SHP77 treated with DMSO at 0.1 percent for 48 hours (cell line): ENCODE results near the gene GJA4.
A peak's percentile ranks its signal among the peaks of the same experiment; 100 is the strongest.
"Not testable (repeated sequence)": the region's sequence is repeated elsewhere in the genome, so short reads cannot be mapped to it uniquely, and the experiment has no call there.

Experiments used
- DNase-seq: peaks from one replicate; lab custom pipeline; 2025; lab: John Stamatoyannopoulos, UW

GJA4 gene

DNA sequence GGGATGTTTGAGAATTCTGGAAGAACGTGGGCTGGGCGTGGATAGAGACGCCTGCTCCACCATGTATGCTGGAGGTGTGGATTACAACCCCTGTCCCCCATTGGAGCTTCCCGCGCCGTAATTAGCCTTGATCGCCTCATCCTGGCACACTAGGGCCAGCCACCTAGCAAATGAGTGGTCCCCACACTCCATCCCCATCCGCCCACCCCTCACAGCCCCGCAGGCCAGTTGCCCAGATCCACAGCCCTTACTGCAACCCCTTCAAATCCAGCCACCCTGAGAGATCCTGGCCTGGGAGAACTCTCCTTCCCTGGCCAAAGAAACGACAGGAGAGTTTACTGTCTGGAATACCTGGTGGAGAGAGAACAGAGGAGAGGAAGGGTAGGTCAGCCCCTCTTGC, 375 bp upstream of the GJA4 start:
- no peak for DNase-seq

DNA sequence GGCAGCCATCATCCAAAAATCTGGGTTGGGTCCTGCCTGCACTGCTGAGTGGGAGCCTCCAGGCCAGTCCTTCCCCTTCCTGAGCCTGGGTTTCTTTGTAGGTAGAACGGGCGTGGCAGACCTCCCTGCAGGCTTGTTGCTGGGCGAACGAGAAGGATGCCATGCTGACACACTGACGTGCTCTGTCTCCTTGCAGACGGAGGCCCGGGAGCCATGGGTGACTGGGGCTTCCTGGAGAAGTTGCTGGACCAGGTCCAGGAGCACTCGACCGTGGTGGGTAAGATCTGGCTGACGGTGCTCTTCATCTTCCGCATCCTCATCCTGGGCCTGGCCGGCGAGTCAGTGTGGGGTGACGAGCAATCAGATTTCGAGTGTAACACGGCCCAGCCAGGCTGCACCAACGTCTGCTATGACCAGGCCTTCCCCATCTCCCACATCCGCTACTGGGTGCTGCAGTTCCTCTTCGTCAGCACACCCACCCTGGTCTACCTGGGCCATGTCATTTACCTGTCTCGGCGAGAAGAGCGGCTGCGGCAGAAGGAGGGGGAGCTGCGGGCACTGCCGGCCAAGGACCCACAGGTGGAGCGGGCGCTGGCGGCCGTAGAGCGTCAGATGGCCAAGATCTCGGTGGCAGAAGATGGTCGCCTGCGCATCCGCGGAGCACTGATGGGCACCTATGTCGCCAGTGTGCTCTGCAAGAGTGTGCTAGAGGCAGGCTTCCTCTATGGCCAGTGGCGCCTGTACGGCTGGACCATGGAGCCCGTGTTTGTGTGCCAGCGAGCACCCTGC, 1.4 kb downstream of the GJA4 start:
- no peak for DNase-seq

DNA sequence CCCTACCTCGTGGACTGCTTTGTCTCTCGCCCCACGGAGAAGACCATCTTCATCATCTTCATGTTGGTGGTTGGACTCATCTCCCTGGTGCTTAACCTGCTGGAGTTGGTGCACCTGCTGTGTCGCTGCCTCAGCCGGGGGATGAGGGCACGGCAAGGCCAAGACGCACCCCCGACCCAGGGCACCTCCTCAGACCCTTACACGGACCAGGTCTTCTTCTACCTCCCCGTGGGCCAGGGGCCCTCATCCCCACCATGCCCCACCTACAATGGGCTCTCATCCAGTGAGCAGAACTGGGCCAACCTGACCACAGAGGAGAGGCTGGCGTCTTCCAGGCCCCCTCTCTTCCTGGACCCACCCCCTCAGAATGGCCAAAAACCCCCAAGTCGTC, 2.0 kb downstream of the GJA4 start:
- DNase-seq = no peak

DNA sequence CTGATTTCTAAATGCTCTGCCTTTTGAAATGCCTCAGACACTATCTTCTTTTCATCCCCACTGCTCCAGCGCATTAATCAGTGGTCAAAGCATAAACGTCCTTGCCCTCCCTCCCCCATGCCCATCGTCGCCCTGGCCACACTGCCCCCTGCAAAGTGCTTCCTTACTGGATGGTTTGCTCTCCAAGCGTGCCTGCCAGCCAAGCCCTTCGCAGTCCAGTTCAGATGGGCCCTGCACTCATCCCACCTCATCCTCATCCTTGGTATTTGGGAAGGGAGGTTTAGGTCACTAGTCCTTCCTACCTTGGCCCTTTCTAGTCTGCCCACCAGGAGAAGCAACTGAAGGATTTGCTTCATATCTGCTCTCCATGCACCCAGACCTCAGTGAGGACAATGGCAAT, 3.1 kb downstream of the GJA4 start:
- DNase-seq = no peak

DNA sequence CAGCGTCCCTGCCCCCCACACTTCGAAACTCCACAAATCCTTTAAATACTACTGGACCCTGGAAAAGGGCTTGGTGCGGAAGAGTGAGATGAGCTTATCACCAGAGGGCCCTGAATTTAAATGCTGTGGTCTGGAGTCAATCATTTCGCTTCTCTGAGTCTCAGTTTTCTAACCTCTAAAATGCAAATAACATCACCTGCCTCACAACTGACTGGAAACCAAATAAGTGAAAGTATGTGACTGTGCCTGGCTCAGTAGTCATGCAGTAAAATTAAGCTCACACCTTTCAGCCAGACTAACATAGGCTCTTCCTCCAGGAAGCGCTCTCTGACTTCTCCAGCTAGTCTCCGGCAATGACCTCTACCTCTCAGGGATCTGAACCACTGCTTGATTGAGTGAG, 4.2 kb downstream of the GJA4 start:
- DNase-seq = no peak

DNA sequence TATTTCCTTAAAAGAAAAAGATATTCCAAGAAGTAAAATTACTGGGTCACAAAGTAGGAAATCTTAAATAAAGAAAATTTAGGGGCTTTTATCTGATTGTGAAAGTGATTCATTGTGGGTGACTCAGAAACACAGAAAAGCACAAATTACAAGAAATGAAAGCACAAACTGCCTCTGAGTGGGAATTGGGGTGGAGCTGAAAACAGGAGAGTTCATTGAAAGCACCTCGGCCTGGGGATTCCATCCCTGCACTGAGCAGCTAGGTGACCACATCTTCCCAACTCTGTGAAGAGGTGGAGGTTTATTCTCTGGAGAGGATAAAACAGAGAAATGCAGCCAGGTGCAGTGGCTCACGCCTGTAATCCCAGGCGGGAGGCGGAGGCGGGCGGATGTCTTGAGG, 7.4 kb downstream of the GJA4 start:
- no peak for DNase-seq

DNA sequence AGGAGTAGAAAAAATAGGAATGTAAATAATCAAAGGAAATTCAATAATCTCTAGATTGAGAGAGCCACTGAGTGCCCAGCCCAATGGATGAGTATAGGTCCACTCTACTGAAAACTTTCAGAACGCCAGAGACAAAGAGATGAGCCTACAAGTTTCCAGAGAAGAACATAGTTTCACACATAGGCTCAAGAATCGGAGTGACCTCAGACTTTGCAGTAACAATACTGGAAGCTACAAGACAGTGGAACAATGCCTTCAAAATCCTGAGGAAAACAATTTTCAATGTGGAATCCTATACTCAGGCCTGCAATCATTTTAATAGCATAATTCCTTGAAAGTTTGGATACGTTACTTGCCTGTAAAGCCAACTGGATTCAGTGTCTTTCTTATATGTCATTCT, 11.0 kb downstream of the GJA4 start:
- DNase-seq = no peak

DNA sequence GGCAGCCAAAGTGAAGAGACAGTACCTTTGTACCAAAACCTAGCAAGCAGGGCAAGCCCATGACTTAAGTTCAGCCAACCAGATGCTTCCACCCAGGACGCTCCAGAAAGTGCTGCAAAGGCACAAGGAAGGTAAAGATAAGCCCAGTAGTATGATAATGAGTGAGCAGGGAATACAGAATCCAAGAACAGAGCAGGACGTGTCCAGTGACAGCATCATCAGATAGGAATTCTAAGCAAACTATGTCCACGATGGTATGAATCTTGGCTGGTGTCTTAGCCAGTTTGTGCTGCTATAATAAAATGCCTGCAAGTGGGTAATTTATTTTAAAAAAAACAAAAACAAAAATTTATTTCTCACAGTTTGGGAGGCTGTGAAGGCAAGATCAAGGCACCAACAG, 13.6 kb downstream of the GJA4 start:
- DNase-seq = no peak

DNA sequence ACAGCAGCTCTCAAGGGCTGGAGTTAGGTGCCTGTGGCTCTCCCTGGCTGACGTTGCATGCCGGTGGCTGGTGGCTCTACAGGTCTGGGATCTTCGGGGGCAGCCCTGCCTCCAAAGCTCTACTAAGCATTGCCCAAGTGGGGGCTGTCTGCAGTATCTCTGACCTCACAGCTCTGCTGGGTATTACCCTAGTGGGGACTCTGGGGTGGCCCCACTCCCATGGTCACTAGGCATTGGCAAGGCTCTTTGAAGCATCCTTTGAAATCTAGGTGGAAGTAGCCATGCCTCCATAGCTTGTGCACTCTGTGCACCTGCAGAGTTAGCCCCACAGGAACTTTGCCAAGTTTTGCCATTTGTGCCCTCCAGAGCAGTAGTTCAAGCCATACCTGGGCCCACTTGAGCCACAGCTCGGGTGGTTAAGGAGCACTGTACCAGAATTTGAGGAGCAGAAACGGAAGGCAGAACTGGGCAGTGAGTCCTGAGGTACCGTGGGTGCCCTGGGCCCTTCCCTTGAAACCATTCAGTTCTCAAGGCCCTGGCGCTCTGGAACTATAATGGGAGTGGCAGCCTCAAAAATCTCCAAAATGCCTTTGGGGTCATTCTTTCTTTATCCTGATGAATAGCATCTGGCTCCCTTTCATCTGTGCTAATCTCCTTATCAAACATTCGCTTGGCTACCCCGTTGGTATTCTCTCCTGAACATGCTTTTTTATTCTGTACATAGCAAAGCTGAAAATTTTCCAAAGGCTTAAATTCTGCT, 15.4 kb downstream of the GJA4 start:
- DNase-seq = no peak

DNA sequence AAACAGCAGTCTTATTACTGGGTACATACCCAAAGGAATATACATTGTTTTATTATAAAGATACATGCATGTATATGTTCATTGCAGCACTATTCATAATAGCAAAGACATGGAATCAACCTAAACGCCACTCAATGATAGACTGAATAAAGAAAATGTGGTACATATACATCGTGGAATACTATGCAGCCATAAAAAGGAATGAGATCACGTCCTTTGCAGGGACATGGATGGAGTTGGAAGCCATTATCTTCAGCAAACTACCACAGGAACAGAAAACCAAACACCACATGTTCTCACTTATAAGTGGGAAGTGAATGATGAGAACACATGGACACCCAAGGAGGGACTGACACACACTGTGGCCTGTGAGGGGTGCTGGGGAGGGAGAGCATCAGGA, 18.0 kb downstream of the GJA4 start:
- not testable (repeated sequence) for DNase-seq

DNA sequence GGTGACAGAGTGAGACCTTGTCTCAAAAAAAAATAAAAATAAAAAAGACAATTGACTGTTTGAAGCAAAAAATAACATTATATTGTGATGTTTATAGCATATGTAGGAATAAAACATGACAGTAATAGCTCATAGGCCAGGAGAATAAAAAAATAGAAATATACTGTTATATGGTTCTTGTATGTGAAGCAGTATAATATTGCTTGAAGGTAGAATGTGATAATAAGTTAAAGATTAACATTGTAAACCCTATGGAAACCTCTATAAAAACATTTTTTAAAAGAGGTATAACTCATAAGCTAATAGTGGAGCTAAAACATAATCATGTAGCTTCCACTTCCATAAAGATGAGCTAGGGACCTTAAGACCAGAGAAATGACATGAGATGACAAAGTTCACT, 23.5 kb downstream of the GJA4 start:
- no peak for DNase-seq

DNA sequence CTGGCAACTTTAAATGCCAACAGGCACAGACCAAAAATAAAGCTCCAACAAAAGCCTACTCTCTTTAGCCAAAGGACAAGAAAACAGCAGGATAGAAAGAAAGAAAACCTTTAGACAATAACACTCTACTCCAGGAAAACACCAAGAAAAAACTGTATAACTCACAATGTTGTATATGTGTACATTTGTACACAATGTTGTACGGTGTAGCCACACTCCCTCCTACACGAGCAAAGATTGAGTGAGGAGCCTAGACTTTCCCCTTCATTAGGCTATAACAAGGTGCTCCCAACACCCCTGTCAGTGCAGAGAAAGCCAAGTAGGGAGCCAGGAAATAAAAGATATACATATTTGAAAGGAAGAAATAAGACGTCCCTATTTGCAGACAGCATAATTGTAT, 24.0 kb downstream of the GJA4 start:
- DNase-seq = no peak

DNA sequence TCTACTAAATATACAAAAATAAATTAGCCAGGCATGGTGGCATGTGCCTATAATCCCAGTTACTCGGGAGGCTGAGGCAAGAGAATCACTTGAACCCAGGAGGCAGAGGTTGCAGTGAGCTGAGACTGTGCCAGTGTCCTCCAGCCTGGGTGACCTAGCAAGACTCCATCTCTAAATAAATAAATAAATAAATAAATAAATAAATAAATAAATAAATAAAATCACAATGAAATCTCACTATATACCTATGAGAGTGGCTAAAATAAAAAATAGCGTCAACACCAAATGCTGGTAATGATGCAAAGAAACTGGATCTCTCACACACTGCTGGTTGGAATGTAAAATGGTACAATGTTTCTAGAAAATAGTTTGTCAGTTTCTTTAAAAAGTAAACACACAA, 26.1 kb downstream of the GJA4 start:
- DNase-seq = not testable (repeated sequence)

DNA sequence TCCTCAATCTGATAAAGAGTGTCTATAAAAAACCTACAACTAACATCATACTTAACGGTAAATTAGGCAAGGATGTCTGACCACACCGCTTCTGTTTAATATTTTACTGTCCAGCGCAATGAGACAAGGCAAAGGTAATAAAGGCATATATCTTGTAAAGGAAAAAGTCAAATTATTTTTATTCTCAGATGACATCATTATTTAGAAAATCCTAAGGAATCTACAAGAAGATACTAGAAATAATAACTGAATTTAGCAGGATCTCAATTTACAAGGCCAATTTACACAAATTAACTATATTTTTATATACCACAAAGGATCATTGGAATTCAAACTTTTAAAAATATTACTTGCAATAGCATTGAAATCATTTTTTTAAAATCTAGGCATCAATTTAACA, 29.4 kb downstream of the GJA4 start:
- no peak for DNase-seq

DNA sequence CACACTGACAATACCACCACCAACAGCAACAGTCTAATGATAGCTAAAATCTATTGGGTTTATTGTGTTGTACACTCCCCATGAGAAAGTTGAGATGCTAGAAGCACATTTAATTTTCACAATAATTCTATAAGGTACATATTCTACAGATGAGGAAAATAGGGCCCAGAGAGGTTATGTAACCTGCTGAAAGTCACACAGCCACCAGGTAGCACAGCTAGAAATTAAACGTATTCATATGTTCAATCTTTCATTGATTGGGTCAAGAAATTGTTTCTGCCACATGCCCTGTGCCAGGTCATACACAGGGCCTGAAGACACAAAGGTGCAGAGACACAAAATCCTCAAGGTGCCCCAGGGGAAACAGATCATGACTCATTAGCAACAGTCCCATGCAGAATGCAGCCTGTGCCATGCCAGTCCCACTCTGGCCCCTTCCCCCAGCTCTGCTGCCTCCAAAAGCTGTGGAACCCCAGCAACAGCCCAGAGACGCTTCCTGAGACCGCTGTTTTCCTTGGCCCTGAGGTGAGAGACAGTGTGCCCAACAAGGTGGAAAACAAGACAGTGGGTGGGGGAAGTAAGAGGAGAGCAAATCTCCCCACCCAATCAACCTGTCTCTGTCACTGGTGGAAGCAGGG, 32.1 kb downstream of the GJA4 start:
- DNase-seq = no peak

DNA sequence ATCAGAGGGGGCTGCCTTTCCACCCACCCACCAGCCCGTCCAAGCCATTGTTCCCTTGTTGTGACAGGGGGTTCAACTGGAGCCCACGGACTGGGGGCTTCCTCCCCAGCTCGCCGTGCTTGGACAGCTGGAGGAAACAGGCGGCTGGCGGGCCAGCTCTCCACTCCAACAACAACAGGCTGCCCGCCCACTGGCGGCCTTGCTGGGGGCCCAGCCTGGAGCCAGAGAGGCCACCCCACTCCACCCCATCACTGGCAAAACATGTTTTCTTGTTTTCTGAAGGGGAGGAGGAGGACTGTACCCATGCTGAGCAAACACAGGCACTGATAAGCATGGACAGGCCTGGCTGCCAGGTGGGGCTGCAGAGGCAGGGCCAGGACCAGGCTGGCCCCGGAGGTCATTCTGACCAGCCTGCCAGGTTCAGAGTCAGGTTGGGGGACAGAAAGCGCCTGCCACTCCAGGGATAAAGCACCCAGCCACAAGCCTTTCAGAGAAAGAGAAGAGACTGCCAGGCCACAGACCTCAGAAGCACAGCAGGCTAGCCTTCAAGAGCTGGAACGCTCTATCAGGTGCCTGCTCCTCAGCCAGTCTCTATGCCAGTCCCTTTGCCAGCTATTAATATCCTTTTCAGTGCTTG, 32.8 kb downstream of the GJA4 start:
- no peak for DNase-seq

DNA sequence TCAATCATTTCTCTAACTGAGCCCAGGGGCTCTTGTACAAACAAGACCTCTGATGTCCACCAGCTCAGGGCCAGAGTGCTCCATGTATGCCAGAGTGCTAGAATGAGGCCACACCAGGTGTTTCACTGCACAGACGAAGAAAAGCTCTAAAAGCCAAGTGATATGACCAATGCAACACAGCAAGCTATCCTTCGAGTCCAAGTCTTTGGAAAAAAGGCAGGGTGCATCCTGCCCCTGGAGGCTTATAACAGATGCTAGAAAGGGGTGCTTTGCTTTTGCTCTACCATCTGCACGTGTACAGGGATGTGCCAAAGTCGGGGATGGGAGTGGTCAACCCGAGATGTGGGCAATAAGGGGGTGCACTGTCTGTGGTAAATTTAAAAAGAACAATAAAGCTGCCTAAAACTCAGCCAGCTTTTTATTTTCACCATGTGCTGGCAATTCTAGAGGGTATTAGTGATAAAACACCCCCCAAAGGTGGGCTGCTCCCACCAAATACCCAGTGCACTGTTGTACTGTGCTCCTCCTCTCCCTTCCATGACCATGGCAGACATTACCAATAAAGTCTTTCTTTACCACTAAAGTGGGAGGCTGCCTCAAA, 34.6 kb downstream of the GJA4 start:
- no peak for DNase-seq

DNA sequence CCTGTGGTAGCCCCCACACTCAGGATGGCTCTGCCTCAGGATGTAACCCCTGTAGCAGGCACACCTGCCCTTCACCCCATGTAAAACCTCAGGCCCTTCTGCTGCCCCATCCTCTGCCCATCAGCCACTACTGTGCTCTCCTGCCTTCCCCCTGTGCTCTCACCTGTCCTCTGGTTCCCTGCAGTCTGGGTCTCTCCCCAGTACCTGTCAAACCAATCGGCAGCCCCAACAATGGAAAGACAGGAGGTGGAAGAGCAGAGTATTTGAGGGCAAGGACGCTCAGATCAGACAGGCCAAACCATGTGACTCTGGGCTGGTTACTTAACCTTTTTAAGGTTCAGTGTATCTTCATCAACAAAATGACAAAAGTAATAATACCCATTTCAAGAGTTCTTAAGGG, 35.8 kb downstream of the GJA4 start:
- no peak for DNase-seq

DNA sequence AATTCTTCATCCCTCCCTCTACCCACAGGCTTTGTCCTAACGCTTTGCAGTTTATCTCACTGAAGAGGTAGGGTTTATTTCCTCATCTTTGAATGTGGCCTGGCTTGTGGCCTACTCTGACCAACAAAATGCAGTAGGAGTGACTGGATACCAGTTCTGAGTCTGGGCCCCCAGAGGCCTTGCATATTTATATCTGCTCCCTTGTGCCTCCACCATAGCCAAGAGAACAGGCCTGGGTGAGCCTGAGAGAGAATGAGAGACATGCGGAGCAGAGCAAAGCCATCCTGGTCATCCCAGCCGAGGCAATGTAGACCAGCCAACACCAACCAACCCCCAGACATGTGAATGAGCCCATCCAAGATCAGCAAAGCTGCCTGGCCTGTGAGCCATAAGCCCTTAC, 36.5 kb downstream of the GJA4 start:
- DNase-seq = no peak

DNA sequence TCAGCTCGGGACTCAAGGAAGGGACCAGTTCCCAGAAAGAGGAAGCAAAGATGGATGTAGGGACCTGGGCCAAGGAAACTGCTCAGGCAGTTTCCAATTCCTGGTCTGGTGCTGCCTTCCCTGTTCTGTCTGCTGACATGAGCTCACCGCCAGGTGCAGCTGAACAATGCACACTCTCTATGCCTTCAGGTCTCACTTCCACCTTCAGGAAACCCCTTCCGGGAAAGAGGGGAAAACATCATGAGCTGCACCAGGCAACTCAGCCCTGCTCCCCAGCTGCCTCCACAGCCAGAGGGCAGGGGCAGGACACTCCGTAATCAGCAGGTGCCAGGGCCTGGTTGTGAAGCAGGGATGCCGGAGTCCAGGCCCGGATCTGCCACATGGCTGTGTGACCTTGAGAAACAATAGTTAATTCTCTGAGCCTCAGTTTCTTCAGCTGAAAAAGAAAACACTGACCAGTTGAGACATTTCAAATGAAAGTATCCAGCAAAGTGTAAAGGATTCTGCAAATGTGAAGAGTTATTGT, 39.0 kb downstream of the GJA4 start:
- DNase-seq = peak; percentile 22

DNA sequence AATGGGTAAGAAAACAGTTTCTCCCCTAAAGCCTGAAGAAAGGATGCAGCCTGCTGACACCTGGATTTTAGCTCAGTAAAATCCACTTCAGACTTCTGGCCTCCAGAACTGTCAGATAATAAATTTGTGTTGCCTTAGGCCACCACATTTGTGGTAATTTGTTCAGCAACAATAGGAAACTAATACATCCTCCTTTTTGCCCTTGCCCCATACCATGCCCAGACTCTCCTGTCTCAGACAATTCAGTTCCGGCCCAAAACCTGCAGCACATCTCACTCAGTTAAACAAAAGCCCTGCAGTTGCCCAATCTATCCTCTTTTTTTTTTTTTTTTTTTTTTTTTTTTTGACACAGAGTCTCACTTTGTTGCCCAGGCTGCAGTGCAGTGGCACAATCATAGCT, 40.9 kb downstream of the GJA4 start:
- no peak for DNase-seq
